ENCODE results near the gene C19orf12. TPM values are rescaled to one million over a fixed set of nuclear protein-coding genes. Genes with fewer than 3 reads are reported as not detected.

C19orf12 gene
- 10 to 100 TPM; 20.8 to 29.1 (median 27.0) TPM for polyA plus RNA-seq (ENCODE audit: insufficient read length in 4 of 4)

DNA sequence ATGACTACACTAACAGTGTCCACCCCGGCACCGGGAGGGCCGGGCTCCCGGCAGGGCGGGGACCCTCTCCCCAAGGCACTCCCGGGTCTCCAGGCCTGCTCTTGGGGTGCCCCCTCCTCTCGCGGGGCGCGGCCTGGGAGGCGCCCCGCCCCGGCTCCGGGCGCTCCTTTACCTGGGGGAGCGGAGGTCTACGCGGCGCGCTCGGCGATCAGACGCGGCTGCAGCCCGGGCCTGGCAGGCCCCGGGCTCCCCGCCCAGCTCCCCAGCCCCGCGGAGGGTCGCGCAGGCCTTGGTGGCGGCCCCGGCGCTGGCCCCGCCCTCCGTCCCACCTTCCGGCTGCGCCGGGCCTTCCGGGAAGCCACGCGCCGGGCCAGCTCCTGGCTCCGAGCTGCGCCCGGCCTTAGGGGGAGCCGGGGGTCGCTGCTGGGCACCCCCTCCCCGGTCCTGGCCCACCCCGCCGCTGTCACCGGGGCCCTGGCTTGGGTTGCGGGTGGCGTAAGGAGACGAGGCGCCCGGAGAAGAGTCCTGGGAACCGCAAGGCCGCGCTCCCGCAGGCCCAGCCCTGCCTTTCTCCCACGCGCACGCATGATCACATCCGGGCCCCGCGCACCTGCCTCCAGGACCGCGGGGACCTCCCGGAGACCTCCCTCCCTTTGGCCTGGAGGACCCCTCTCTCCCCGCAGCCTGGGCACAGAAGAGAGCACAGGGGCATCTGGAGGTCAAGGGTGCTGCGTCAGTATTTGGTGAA, at the start of gene C19orf12:
TSS of gene C19orf12 (minus strand) at position 309 of the 748 bp plus-strand sequence. CDS start 6,848 bp downstream, outside the sequence.
- peak in 2 of 4 donors; percentile 26 to 50 for DNase-seq (ENCODE audit: low read depth in 4 of 4, low spot score in 2 of 4)

DNA sequence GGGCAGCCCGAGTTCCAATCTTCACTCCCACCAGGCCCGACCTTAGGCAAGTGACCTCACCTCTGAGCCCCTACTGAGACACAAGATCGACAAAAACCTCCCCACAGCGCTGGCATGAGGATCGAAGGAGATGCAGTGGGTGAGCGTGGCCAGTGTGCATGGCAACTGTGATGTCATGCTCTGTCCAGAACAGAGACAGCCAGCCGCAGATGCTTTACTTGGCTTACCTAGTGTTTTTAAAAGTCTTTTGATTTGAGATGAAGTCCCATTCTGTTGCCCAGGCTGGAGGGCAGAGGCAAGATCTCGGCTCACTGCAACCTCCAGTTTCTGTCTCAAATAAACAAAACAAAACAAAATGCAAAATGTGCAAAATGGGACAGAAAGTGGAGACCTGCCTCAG, 49.3 kb upstream of the C19orf12 start:
- DNase-seq (ENCODE audit: low read depth in 4 of 4, low spot score in 2 of 4), result no peak

DNA sequence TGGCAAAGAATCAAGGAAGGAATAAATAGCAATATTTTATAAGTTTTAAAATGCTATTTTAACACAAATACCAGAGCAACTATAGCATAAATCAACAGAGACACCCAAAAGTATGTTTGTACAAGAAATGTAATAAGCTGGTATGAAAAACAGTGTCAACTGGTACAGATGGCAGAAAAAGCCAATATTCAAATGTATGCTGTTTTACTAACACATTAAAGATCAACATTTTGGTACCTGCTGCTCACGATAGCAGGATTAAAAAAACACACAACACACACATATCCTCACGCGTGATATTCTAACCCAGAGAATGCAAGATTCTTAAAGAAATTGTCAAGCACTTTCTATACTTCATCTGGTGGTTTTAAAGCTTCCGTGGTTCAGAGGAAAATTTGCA, 48.1 kb upstream of the C19orf12 start:
- DNase-seq (ENCODE audit: low read depth in 4 of 4, low spot score in 2 of 4), result no peak

DNA sequence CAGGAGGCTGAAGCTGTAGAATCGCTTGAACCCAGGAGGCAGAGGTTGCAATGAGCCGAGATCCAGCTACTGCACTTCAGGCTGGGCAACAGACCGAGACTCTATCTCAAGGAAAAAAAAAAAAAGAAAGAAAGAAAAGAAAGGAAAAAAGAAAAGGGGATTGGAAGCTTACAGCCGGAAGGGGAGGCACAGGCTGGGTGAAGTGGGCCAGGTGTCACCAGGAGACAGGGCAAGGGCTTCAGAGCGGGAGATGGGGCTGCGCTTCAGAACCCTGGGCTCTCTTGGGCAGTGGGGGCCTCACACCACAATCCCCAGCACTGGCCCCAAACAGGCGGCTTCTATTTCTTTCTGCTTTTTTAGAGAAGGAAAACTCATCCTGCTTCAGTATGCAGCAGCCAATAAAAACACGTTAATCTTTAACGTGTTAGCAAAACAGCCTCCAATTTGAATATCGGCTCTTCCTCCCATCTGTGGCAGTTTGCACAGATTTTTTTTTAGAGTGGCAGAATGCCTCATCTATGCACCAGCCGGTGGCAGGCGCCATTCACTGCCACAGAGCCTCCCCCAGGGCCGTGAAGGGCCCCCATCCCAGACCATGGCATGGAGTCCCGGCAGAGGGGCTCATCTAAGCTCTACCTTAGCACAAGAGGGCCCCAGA, 46.6 kb upstream of the C19orf12 start:
- DNase-seq (ENCODE audit: low read depth in 4 of 4, low spot score in 2 of 4), result no peak

DNA sequence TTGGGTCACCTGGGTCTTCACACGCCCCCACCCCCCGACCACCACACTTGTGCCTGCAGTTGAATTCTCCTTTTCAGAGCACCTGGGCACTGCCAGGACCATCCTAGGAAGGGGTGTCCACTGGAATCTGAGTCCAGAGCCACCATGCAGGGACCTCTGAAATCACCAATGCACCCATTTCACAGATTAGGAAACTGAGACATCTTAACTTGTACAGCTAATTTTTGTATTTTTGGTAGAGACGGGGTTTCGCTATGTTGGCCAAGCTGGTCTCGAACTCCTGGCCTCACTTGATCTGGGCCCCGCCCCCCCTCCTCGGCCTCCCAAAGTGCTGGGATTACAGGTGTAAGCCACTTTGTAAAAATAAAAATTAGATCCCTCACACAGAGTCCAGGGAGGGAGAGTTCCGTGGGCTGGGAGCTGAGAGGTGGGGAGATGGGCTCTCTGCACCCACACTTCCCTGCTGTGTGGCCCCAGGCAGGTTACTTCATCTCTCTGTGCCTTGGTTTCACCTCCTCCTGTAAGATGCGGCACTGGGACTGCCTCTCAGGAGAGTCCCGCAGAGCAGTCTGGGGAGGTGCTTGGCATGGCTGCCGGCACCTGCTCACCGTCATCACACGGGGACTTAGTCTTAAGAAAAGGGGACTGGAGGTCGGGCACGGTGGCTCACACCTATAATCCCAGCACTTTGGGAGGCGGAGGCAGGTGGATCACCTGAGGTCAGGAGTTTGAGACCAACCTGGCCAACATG, 45.9 kb upstream of the C19orf12 start:
- DNase-seq (ENCODE audit: low read depth in 4 of 4, low spot score in 2 of 4), result no peak

DNA sequence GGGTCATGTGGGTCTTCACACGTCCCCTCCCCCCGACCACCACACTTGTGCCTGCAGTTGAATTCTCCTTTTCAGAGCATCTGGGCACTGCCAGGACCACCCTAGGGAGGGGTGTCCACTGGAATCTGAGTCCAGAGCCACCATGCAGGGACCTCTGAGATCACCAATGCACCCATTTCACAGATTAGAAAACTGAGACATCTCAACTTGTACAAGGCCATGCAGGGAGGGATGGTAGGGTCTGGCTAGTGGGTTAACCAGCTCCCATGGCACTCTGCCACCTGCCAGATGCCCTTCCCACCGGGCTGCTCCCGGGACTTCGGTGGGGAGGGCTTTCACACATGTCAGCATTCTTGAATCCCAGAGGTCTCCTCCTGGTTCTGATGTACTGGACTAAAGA, 44.3 kb upstream of the C19orf12 start:
- no peak for DNase-seq (ENCODE audit: low read depth in 4 of 4, low spot score in 2 of 4)

DNA sequence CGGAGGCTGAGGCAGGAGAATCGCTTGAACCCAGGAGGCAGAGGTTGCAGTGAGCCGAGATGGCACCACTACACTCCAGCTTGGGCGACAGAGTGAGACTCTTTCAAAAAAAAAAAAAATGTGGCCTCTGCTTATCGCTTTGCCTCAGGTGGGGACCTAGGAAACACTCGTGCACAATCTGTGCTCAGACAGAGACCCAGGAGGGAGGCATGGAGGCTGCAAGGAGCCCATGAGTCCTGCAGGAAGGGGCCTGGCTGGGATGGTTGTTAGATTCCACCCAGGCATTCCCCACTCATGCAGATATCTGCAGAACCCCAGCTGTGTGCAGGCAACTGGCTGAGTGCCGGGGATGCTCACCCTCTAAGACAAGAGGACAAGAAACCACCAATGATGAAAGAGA, 43.8 kb upstream of the C19orf12 start:
- no peak for DNase-seq (ENCODE audit: low read depth in 4 of 4, low spot score in 2 of 4)

DNA sequence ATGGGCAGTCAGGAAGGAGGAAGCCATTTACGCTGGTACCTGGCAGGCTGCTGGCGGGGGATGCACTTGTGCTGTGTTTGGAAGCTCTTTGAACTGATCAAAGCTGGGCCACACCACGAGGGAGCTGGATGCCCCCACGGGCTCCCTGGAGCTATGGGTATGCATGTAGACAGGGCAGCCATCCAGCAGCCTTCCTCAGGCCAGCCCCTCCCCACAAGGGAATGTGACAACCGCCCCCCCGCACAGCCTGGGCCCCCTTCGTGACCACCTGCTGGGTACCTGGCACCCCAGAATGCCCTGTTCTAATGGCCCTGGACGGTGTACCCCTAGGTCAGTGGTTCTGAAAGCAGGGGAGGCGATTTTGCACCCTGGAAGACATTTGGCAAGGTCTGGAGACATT, 42.5 kb upstream of the C19orf12 start:
- DNase-seq (ENCODE audit: low read depth in 4 of 4, low spot score in 2 of 4), result no peak

DNA sequence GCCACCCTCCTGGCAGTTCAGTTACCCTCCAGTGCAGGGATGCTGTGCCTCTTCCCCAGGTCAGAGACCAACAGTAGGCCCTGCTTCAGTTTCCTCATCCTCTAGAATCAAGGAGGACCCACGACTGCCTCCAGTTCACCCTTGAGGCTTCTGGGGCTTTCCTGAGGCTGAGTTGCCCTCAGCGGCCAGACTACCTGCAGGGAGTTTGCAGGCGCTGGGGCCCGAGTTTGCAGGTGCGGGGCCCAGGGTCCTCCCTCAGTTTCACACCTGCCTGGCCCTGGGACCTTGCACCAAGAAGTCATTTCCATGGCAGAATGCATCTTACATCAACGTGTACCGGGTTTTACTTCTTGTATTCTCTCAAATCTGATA, 38.9 kb upstream of the C19orf12 start:
- DNase-seq (ENCODE audit: low read depth in 4 of 4, low spot score in 2 of 4), result no peak

DNA sequence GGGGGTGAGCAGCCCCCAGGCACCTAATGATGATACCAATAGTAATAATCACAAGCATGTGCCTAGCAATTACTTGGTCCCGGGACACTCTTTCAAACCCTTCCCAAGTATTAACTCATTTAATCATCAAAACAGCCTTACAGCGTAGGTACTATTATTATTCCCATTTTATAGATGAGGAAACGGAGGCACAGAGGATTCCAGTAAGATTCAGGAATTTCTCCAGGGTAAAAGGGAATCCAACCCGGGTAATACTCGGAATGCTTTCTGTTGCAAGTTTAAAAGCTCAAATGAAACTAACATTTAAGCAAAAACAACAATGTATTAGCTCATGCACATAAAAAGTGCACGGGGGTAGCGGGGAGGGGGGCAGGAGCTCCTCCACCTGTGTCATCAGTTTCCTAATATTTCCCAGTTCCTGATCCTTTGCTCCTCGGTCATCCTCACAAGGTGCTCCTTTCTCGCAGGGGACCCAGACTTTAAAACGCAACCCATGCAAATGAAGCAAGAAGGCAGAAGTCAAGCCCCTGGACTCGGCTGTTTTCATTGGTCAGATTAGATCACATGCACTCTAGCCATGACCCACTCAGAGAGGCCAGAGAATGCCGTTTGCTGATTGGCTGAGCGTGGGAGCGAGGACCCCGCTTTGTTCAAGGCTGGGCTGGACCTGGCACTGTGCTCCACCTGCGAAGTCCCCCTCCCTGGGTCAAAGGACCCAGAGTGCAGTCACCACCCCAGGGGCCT, 38.3 kb upstream of the C19orf12 start:
- DNase-seq (ENCODE audit: low read depth in 4 of 4, low spot score in 2 of 4), result no peak

DNA sequence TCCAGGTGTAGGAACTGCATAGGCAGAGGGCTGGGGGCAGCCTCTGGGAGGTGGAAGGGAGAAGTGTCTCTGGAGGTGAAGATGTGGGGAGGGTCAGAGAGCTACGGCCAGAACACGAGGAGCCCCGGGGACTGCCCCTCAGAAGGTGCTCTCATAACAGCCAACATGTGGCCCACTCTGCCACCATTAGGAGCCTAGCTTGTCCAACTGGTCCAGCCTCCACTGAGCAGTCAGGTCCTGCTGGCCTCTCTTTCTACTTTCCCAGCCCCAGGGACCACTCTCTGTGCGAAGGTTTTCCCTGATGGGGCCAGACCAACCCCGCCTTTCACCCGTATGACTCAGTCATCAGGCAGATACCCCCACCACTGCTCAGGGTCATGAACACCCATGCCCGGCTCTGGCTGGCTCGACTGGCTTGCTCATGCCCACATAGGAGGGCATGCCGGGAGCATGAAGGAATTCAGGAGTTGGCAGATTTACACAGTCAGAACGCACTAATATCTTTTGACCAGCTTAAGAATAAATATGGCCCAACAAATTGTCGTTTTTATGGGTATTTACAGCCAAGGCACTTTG, 37.5 kb upstream of the C19orf12 start:
- no peak for DNase-seq (ENCODE audit: low read depth in 4 of 4, low spot score in 2 of 4)

DNA sequence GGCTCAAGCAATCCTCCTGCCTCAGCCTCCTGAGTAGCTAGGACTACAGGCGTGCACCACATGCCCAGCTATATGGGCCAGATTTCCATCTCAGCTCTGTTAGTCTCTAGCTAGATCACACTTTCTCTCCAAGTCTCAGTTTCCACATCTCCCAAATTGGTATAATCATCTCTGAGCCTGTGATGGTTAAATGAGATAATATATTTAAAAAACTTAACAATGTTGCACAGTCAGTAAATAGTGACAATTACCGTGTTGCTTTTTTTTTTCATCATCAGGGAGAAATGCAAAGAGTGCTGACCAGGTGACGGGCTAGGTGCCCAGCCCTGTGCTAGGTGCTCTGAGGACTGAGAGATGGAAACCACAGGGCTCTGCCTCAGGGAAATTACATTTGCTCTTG, 36.9 kb upstream of the C19orf12 start:
- no peak for DNase-seq (ENCODE audit: low read depth in 4 of 4, low spot score in 2 of 4)

DNA sequence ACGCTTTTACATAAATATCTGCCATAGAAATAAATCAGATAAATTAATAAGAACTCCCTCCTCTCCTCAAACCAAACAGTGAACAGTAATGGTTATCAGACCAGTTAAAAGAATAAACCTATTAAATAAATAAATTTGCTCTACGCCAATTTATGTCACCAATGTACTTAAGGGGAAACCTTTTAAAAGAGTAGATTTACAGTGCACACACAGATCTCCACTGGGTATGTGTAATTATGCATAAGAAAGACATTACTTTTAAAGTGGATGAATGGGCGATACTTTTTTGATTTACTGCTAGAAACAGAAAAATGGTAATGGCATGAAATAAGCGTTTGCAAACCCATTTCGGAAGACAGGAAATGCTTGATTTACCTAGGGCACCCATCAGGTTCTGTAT, 34.9 kb upstream of the C19orf12 start:
- DNase-seq (ENCODE audit: low read depth in 4 of 4, low spot score in 2 of 4), result no peak

DNA sequence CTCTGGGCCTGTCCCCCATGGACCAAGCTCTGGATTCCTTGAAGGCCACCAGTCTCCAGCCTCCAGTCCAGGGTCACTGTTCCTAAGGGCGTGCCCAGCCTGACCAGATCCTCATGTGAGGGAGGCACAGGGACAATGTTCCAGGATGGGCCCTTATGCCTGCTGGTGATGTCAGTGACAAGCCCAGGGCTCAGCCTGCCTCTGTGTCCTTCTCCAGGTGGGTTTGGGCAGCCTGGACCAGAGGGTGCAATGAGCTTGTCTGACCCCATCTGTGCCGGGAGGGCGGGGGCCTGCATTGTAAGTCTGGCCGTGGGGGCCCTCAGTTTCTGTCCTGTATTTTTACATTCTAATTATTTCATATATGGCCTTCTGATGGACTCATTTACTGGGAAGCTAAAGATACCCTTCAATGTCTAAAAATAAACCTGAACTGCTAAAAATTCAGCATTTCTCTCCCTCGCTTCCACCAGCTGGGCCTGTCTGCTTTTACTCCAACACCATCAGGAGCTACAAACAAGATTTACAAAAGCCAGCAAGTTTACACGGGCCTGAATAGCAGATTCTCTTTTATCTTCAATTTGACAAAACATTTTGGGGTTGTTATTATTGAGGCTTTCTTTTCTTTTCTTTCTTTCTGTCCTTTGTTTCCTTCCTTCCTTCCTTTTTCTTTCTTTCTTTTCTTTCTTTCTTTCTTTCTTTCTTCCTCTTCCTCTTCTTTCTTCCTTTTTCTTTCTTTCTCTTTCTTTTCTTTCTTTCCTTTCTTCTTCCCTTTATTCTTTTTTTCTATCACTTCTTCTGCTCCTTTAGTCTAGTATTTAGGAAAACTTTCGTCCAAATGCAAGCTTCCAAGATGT, 34.2 kb upstream of the C19orf12 start:
- DNase-seq (ENCODE audit: low read depth in 4 of 4, low spot score in 2 of 4), result no peak

DNA sequence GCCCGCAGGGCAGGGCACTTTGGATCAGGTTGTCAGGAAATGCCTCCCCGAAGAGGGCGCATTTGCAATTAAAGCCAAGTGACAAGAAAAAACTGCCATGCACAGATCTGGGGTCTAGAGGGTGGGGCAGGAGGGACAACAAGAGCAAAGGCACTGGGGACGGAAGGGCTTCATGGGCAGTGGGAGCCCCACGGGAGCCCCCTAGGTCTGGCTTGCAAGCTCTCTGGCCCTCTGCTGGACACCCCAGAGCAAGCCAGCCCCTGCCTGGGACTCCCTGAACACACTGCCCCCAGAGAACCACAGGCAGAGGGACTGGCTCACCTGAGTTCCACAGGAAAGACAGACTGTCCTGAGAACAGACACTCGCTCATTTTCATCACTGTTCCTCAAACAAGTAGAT, 30.2 kb upstream of the C19orf12 start:
- no peak for DNase-seq (ENCODE audit: low read depth in 4 of 4, low spot score in 2 of 4)

DNA sequence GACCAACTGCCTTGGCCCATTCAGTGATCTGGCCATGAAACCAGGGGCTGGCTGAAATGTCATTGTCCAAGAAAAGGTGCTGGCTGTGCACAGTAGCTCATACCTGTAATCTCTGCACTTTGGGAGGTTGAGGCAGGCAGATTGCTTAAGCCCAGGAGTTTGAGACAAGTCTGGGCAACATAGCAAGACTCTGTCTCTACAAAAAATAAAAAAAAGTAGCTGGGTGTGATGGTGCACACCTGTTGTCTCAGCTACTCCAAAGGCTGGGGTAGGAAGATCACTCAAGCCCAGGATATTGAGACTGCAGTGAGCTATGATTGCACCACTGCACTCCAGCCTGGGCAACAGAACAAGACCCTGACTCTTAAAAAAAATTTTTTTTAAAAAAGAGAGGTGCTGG, 28.6 kb upstream of the C19orf12 start:
- no peak for DNase-seq (ENCODE audit: low read depth in 4 of 4, low spot score in 2 of 4)

DNA sequence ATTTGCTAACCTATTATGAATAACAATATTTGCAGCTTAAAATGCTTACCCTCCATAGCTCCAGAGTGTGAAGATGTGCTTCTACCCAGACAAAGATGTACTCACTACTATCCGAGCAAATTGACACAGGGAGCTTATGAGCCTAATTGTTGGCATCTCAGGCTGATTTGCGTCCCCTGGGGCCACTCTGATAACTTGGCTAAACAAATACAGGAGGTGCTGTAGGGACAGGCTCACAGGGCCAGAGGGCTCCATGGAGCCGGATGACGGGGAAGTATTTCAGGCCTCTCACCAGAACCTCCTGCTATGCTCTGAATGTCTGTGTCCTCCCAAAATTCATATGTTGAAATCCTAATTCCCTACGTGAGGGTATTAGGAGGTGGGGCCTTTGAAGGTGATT, 26.7 kb upstream of the C19orf12 start:
- DNase-seq (ENCODE audit: low read depth in 4 of 4, low spot score in 2 of 4), result no peak

DNA sequence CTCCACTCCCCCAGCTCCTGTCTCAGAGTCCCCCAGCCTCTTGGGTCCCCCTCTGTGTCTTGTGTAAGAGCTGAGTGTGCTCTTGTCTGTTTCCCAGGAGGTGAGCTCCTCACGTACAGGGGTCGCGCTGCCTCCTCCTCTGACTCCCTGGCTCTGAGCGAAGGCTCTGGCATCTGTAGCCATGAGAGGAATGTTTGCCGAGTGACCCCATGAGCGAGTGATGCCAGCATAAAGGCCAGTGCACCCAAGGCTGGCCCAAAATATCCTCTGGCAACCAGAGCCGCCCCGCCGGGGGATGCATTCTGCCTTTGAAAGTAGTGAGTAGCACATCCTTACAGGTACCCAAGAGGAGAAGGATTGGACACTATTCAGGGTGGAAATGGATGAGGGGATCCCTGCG, 26.2 kb upstream of the C19orf12 start:
- DNase-seq (ENCODE audit: low read depth in 4 of 4, low spot score in 2 of 4), result no peak

DNA sequence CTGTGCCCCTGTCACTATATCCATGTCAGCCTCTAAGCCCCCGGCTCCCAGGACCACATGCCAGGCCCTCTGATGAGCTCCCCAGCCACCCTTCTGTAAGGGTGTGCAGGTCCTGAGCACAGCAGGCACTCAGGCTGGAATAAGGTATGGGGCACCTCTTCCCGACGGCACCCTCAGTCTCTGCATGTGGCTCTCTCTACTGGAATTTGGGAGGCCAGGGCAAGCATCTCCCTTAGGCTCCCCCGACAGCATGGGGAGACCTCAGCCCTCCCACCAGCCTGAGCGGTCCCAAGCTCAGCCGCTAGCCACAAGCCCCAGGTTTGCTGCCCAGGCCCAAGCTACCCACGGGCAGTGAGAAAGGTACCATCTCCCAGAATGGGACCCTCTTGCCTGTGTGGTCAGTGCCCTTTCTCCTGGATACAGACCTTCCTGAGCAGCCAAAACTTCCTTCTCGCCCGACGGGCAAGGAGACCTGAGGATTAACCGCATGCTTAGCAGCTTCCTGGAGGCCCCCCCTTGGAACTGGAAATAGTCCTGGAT, 22.5 kb upstream of the C19orf12 start:
- no peak for DNase-seq (ENCODE audit: low read depth in 4 of 4, low spot score in 2 of 4)
